Germinal center (tissue), 1 donor: Measurements from ENCODE around the gene TFCP2L1.

Experiments
- DNase-seq: peaks from one replicate; pipeline ENCODE4 v3.0.0; 2012; ENCODE audit warnings: mixed read lengths, low spot score

The TFCP2L1 gene

DNA sequence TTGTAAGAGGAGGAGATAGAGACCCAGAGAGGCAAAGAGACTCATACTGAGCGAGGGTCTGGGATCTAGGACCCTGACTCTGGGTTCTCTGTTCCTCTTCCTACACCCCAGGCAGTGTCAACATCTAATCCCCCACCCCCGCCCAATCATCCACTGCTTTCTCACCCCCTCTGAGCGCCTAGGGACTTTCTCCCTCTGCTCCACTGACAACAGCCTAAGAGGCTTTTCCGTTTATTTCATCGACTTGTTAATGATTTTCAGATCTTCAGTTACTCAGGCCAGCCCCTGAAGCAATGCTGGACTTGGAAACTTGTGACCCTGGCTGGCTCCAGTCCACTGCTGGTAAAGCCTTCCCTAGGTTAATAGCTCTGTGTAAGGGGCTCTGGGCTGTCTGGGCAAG, 65.1 kb downstream of the TFCP2L1 start:
- DNase-seq = no peak

DNA sequence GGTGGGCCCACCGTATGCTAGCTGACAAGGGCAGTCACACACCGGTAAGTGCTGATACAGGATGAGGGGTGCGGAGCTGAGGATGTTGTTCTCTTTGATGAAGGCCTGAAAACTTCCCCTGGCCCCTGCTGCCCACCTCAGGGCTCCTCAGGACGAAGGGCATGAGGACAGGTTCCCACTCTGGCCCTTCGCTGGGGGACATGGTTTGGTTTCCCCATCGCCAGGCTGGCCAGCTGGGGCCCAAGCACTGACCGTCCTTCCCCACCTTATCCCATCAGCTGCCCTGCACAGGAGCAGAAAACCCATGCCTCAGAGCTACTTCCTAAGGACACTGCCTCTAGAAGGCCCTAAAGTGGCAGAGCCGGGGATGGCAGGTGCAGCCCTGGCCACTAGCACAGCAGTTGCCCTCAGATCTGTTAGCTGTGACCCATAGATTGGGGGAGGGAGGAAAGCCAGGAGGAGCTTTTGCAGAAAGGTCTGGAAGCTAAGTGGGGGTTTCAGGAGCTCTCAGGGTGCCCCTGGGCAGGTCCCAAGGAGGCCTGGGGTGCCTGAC, 66.5 kb downstream of the TFCP2L1 start:
- DNase-seq = no peak

DNA sequence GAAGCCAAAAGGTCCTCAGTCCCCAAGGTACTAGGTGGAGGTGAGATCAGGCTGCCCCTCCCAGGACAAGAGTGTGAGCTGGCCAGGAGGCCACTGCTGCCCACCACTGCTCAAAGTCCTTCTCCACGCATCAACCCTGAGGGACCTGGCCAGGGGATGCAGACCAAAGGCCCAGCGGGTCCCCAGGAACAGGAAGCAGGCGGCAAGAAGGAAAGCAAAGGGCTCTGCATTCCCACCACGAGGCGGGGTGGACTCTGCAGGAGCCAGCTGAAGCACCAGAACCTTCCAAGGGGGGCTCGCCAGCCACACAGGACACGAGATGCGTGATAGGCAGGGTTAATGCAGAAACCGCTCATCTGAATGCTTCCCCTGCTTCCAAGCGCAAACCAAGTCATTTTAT, 67.4 kb downstream of the TFCP2L1 start:
- DNase-seq = no peak

DNA sequence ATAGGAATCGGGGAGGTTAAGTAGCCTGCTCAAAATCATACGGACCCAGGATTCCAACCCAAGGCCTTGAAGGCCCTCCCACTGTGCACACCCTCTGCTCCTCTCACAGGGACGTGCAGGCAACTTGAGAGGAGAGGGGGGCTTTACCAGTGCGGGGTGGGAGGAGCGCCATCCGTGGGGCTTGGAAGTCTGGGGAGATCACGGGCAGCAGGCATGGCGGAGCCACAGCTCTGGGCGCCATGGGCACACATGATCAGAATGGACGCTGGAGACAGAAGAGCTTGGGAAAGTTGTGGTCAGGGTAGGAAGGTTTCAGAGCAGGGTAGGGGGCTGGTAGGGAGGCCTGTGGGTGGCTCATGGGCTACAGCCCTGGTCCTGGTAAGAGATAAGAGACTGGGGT, 70.7 kb downstream of the TFCP2L1 start:
- no peak for DNase-seq

DNA sequence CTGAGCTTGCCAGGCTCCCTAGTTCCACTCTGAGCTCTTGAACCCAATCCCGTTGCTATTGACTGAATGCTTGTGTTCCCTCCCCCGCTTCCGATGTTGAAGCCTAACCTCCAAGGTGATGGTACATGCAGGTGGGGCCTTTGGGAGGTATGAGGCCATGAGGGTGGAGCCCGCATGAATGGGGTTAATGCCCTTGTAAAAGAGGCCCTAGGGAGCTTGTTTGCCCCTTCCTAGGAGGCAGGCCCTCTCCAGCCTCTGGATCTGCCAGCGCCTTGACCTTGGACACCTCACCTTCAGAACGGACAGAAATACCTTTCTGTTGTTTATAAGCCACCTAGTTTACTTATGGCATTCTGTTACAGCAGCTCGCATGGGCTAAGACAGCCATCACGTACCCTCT, 71.6 kb downstream of the TFCP2L1 start:
- DNase-seq = no peak

DNA sequence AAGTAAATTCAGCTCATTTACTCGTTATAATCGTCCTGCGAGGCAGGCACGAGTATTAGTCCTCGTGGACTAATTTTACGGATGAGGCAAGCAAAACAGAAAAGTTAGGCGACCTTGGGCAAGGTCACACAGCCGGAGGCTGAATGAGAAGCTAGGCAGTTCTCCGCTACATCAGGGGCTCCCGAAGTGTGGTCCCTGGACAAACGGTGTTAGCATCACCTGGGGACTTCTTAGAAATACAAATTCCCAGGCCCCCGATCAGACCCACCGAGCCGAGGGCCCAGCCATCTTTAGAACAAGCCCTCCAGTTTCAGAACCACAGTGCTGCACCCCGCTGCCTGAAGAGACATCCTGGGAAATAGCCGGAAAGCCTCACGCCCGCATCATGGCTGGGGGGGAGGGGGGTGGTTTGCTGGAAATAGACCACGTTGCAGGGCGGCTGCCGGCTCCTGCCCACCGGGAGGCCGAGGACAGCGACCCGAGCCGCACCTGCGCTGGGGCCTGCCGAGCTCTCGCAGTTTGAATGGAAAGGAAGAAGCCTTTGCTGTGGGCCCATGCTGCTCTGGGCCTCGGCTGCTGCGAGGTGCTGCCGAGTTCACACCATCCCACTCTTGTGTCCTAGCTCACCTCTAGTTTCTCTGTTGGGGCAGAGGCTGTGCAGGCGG, 72.2 kb downstream of the TFCP2L1 start:
- DNase-seq = no peak

DNA sequence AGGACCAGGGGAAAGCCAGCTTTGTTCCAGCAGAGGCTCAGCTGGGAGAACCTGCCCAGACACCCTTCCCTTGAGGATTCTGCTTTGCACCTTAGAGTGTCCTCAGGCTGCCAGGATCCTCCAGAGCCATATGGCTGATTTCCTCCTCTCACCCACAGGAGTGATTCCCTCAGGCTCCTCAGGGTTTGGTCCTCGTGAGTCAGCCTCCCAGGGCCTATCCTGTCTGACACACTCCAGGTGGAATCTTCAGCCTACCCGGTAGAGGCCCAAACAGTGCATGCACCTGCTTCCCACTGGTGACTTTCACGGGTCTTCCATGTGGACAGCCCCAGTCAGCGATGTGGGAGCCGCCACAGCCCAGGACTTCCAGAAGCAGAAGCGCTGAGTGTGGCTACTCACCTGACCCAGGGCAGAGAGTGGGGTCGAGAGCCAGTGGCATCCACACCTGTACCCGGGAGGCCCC, 73.3 kb downstream of the TFCP2L1 start:
- no peak for DNase-seq

DNA sequence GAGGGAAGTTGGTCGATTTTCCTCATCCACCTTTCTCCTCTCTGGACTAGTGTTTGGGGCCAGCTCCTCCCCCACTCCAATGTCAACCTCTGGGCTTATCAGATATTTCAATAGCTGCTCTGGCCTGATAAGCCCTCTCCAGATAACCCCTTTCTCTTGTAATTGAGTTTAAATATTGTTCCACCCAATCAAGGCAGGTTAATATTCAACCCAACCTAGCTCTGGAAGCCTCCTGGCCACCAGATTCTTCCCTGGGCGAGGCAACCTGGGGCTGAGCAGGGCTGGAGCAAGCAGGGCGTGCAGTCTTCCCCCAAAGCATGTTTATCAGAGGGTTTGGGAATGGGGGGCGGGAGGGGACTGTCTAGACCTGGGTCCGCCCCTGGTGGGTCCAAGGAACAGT, 73.8 kb downstream of the TFCP2L1 start:
- no peak for DNase-seq

DNA sequence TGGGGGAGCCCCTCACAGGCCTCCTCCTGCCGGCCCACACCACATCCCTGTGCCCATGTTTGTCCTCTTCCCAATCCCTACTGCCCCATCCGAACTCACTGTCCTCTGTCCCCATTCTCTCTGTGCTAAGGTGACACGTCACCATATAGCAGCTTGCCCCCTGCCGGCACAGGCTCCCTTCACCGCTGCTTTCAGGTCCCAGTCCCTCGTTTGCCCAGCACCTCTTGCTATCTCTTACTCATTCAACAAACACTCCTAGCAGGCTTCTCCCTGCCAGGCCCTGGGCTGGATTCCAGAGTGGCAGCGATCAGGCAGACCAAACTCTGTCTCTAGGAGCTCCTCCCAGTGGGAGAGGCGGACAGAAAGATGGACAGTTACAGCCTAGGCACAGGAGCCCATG, 74.3 kb downstream of the TFCP2L1 start:
- no peak for DNase-seq

DNA sequence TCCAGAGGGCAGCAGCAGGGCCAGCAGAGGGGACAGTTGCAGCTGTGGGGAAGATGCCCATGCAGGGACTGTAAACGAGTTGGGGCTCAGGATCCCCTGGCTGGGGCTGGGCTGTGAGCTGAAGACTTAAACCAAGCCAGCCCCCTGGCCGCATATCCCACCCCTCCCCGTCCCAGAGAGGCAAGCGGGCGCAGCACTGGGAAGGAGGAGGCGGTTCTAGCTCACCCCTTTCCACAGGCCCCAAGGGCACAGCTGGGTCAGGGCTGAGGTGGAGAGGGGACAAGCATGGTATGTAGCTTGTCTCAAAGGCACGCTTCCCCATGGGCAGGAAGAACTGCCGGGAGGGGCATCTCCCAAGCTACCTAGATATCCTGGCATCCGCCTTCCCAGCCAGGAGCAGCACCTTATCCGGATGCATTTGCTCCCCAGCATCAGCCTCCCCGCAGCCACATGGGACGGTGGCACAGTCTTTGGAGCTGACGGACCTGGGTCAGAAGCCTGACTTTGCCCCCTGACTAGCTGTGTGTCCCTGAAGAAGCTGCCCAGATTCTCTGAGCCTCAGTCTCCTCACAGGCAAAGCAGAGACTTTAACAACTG, 75.9 kb downstream of the TFCP2L1 start:
- DNase-seq = no peak

DNA sequence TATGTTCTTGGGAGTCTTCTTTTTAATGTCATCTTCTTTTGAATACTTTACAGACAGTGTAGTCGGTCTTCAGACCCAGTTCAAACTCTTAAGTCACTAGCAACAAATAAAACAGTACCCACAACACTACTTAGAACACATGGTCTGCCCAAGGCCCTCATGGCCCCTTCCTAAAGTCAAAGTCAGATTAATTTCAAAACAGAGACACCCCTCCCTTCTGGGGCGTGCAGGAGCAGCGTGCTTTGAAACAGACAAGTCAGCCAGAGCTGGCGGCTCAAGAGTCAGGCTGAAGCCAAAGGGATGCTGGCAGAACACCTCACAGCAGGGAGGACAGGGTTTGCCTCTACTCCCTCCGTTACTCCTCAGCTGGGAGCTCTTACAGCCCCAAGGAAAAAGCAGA, 77.5 kb downstream of the TFCP2L1 start:
- no peak for DNase-seq

DNA sequence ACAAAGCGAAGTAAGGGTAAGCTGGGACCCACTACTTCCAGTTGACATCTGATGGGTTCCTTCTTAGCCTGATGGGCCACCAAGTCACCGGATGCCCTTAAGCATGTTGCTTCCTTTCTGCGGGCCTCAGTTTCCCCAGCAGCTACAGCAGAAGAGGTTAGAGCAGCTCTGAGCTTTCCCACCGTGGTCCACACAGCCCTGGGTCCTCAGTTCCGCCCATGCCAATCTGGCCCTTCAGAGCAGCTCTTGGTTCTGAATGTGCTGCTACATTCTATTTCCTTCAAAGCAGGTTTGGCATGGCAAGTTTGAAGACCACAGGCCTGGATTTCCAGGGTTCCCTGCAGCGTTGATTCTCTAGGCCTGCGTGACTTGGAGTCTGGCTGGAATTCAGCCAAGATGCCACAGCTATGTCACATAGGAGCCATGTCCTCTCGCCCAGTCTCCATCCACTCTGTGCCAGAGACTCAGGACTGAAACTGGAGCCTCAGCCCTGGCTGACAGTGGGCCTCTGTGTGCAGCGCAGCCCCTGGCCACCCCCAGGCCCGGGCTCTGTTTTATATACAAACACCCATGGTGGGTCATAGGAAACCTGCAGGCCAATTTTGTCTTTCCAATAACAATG, 79.6 kb downstream of the TFCP2L1 start:
- DNase-seq = no peak

DNA sequence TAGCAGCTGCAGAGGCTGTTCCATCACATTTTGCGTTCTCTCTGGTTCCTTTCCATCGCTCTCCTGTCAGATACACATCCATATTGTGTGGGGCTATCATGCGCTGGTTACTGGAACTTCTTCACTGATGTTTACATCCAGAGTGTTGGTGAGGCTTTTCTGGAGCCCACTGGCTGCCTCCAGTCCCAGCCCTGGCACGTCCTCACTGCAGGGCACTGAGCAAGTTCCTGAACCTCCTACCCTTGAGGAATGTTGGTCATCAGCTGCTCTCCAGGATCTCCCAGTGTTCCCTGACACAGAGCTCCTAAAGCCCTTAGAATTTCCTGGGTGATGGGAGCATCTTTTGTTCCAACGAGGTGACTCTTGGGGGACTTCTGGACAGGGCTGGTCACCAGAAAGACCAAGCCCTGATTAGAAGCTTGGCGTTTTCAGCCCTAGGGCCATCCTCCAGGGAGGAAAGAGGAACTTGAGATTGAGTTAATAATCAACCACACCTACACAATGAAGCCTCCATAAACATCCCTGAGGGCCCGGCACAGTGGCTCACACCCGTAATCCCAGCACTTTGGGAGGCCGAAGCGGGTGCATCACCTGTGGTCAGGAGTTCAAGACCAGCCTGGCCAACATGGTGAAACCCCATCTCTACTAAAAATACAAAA, 81.3 kb downstream of the TFCP2L1 start:
- DNase-seq = no peak

DNA sequence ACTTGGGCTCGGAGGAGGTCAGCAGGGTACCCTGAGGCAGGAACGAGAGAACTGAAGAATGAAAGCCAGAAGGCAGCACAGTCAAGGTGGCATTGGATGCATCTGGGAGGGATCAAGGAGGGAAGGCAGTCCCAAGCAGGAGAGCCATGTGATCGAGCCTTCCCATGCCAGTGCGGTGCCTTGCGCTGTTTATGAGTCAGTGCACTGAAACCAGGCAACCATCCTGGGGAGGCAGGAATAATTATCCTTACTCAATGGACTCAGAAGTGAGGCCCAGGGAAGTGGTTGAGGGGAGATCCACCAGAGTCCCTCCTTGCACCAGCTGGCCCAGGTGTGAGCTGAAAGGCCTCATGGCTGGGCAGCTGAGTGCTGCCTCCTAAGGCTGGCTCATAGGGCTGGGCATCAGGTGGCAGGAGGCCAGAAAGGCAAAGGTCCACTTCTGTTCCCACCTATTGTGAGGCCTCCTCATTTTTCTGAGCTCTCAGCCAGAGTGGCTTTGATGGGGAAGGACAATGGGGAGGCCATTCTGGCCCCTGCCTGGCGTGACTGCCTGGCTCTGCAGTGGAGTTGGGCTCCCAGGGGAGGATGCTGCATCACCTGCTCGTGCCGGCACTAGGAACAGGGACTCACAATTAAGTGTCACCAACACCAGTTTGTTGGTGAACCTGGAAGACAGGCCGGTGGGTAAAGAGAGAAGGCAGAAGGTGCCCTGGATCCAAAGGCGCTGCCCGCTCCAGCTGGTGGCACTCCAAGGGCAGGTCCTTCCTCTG, 82.3 kb downstream of the TFCP2L1 start:
- DNase-seq = no peak

DNA sequence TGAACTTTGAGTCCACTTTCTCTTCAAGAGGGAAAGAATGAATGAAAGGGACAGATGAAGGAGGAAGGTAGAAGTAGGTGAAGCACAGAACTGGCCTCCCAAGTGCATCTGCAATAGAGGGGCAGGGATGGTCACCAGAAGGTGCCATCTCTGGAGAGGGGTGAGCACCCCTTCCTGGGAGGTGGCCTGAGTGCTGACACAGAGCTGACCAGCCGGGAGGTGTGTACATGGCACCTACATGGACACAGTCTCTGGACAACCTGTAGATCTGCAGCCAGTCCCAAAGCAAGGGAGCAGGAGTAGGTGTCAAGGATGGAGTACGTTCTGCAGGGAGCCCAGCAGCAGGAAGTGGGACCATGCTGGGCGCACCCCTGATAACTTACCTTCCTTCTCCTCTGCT, 83.2 kb downstream of the TFCP2L1 start:
- DNase-seq = no peak

DNA sequence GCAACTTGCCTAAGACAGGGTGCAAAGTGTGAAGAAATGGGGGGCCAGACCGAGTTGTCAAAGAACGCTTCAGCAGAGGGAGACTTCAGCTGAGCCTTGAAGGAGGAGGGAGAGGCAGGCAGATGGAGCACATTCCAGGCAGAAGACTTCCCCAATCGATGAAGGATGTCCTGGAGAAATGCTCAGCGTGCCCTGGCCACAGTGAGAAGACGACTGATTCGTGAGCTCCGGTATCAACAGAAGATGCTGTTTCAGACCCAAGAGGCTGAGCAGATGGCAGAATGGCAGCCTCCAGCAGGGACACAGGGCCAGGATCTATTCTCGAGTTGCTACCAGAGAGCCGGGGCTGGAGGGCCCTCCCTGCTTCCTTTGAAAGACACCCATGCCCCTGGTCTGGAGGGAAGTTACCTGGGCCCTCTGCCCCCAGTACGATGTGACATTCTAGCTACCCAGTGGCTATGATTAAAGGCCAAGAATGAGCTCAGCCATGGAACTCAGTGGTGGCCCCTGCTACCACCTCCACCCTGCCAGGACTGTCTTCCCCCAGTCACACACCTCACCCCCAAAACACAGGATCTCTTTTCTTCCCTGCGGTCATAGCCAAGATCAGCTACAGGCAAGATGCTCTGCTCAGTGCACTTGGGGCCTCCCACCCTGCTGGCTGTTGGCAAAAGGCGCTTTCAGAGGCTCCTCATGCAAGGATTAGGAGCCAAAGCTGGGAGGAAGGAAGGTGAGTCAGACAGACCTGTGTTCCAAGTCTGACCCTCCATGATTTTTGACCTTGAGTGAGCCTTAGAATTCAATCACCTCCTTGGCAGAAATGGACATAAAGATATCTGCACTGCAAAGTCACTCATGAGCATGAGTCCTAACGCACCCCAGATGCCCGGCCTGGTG, 84.3 kb downstream of the TFCP2L1 start:
- no peak for DNase-seq

DNA sequence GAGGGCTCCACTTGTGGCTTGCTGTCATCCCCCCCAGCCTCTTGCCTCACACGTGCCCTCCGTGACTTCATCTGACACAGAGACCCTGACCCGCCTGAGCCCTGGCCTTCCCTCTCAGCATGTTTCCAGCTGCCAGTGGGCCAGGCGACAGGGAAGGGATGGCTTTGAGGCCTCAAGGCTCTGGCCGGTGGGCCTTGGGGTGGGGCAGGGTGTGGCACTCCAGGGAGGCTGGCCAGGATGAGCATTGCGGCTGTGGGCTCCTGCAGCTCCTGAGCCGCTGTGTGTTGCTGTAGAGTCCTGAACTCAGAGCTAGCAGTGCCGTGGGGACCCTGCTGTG, 85.0 kb downstream of the TFCP2L1 start:
- no peak for DNase-seq

DNA sequence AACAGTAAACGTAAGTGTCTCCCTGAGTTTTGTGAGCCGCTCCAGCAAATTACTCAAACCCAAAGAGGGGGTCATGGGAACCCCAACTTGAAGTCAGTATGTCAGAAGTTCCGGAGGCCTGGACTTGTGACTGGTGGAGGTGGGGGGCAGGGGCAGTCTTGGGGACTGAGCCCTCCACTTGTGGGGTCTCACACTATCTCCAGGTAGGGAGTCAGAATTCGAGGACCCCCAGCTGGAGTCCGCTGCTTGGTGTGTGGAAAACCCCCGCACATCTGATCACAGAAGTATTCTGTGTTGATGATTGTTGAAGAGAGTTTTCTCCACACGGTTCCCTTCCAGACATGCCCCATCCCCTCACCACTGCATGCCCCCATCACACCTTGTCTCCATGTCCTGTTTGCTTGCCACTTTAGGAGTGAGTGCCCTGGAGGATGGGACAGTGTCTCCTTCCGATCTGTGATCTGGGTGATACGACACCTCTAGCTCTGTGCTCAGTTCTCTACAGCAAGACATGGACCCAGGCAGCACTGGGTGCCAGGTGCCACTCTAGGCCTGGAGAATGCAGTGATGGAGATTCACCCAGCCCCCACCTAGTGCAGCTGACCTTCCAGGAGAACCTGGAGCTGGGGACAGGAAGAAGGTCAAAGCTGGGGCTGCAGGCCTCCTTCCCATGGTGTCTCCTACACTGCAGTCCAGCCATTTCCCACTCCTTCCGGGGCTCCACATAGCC, 85.6 kb downstream of the TFCP2L1 start:
- DNase-seq = no peak

DNA sequence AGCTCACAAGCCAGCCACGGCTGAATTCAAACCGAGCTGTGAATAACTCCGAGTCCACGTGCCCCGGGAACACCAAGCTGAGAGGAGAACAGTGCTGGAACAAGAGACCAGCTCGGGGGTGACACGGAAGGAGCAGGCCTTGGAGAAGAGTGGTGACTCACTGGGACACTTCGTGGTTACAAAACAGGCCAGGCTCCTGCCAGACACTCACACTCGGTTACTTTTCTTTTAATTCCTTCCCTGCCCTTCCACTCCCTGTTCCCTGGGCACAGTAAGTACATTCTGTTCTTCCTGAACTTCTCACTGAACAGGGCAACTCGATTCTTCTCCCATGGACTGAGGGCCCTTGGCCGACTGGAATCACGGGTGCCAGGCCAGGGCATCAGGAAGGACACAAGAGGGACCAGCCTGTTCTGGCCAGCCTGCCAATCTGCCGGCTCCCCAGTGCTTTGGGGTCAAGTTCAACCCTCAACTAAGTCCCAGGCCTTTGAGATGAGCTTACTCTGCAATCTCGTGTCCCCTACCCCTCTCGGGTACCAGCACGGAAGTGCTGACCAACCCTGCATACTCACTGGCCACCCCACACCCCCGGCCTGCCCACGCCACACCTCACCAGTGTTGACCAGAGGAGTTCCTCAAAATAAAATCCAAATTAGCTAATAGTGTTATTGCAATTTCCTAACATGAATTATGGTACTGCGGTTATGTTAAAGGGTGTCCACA, 87.5 kb downstream of the TFCP2L1 start:
- no peak for DNase-seq

DNA sequence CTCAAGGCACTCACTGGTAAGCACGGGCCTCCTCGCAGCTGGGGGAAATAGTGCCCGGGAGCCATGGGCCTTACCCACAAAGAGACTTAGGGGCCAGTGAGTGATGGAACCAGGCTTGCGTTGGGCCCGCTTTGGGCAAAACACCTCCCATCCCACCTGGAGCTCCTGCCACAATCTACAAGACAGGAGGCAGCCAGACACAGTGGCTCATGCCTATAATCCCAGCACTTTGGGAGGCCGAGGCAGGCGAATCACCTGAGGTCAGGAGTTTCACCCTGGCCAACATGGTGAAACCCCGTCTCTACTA, 88.2 kb downstream of the TFCP2L1 start:
- DNase-seq = no peak
